Transverse colon (tissue), 4 donors: Measurements from ENCODE around the gene SIPA1L3. TPM values are rescaled to one million over a fixed set of nuclear protein-coding genes. Genes with fewer than 3 reads are reported as not detected.

Experiments used
- DNase-seq: peaks from one replicate; pipeline ENCODE4 v3.0.0-alpha.2; 2019
- H3K27ac ChIP-seq, 4 donors: fragments of 200-600 bp; sonication (generic); 2 replicates each; pipeline ENCODE4 v1.5.1; 2016 to 2018; ENCODE audit warnings: inconsistent platforms in 4 of 4
- H3K27me3 ChIP-seq: fragments of 200-600 bp; sonication (generic); 2 replicates; pipeline ENCODE4 v1.5.1; 2017; ENCODE audit warnings: inconsistent platforms
- H3K36me3 ChIP-seq, 4 donors: fragments of 200-600 bp; sonication (generic); 2 replicates each; pipeline ENCODE4 v1.5.1; 2017 to 2019; ENCODE audit warnings: inconsistent platforms in 4 of 4
- H3K4me1 ChIP-seq, 4 donors: fragments of 200-600 bp; sonication (generic); 2 replicates each; pipeline ENCODE4 v1.5.1; 2017 to 2020; ENCODE audit warnings: inconsistent platforms in 4 of 4
- H3K4me3 ChIP-seq, 4 donors: fragments of 200-600 bp; sonication (generic); 1 replicate in 1 of 4; 2 replicates in 3 of 4; pipeline versions ENCODE4 v1.5.1 to v1.6.1; 2017 to 2019; ENCODE audit warnings: inconsistent platforms in 4 of 4
- H3K9me3 ChIP-seq, 2 donors: fragments of 200-600 bp; sonication (generic); 2 replicates each; pipeline ENCODE4 v1.5.1; 2017 to 2019; ENCODE audit warnings: inconsistent platforms in 2 of 2
- EP300 ChIP-seq: sonication (generic); formaldehyde crosslinking; IDR thresholded peaks from one replicate; pipeline ENCODE4 v1.6.1; 2017; ENCODE audit warnings: antibody characterized with exemption, low read depth
- POLR2A ChIP-seq: fragments of 450-650 bp; IDR thresholded peaks from one replicate; pipeline ENCODE4 v1.6.1; 2016; ENCODE audit warnings: antibody characterized with exemption, mild to moderate bottlenecking, moderate library complexity
- POLR2AphosphoS5 ChIP-seq, 3 donors: sonication (generic); formaldehyde crosslinking; IDR thresholded peaks; one replicate each; pipeline ENCODE4 v1.6.1; 2016; ENCODE audit warnings: antibody characterized with exemption in 3 of 3
- WGBS, 2 donors: methylation state at CpG; one replicate each; pipeline ENCODE4 v1.1.5; 2018; ENCODE audit warnings: low coverage in 1 of 2; 5-methylcytosine and 5-hydroxymethylcytosine counted together
- in situ Hi-C, 4 donors: fragments of 200-750 bp; cut with MboI; loops; one replicate each; pipeline versions ENCODE4 v1.15.0 to v1.15.1; 2017; ENCODE audit warnings: low sequenced_read_pairs in 3 of 4, low pct_ligation_motif_present in 1 of 4, low pct_unique_long_range_greater_than_20kb in 1 of 4
- intact Hi-C: fragments of 100-400 bp; cut with DNase I; formaldehyde crosslinking; loops from one replicate; pipeline ENCODE4 v1.15.1; 2023; ENCODE audit warnings: low total_unique reads
- total RNA-seq, 4 donors: library from RNA; depleted of rRNA; stranded (reverse); fragments of >200 nt; gene quantifications; one replicate each; pipeline ENCODE4 v1.1.0, GENCODE V29; 2016
- TF ChIP-seq, protein P1 (sequence below), 5 experiments: fragments of 200-600 bp in 3 of 5; fragments of 450-650 bp in 2 of 5; sonication (generic) in 3 of 5; IDR thresholded peaks; 1 replicate in 2 of 5; 2 replicates in 3 of 5; pipeline ENCODE4 v1.5.1; 2016 to 2017; ENCODE audit warnings: antibody characterized with exemption in 5 of 5, inconsistent platforms in 3 of 5, mild to moderate bottlenecking in 2 of 5, moderate library complexity in 1 of 5

Gene SIPA1L3
- total RNA-seq, 4 donors from 2014 or later: 191 to 284 (median 231) TPM

- Histone ChIP-seq H3K27ac (no peak overlapping the region), H3K4me3 (no peak overlapping the region), H3K9me3 (no peaks in the 10 kb centered on the region), H3K36me3 (no peaks in the 10 kb centered on the region), H3K4me1 (peaks cover 6% of the 10 kb centered on the region in 4 donors), H3K27me3 (peaks cover 48% of the 10 kb centered on the region)
- WGBS, 2 donors: 24% methylated on average over 7 of the region's 7 CpGs; no CpG with 5 or more reads in 1 of the 2 donors
- intact Hi-C loops: no loop called here
- no peak for TF ChIP-seq POLR2AphosphoS5 (IDR thresholded peaks at IDR 0.05)
- TF ChIP-seq, protein P1, sequence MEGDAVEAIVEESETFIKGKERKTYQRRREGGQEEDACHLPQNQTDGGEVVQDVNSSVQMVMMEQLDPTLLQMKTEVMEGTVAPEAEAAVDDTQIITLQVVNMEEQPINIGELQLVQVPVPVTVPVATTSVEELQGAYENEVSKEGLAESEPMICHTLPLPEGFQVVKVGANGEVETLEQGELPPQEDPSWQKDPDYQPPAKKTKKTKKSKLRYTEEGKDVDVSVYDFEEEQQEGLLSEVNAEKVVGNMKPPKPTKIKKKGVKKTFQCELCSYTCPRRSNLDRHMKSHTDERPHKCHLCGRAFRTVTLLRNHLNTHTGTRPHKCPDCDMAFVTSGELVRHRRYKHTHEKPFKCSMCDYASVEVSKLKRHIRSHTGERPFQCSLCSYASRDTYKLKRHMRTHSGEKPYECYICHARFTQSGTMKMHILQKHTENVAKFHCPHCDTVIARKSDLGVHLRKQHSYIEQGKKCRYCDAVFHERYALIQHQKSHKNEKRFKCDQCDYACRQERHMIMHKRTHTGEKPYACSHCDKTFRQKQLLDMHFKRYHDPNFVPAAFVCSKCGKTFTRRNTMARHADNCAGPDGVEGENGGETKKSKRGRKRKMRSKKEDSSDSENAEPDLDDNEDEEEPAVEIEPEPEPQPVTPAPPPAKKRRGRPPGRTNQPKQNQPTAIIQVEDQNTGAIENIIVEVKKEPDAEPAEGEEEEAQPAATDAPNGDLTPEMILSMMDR (IDR thresholded peaks at IDR 0.05): peak; percentile 77 to 88 (median 82)
- in situ Hi-C loops: loop anchor here in 1 of 4 donors (25.0 kb wide), 1 partner anchor 346 kb away; no protein-coding TSS in a partner anchor
- DNase-seq: peak; percentile 88
Measured at GRCh38 chr19:38233740-38234251, 326.8 kb downstream of the SIPA1L3 start.

- Histone ChIP-seq H3K27me3 (peaks cover 40% of the 10 kb centered on the region), H3K36me3 (no peaks in the 10 kb centered on the region), H3K4me1 (no peaks in the 10 kb centered on the region), H3K4me3 (no peak overlapping the region), H3K9me3 (no peaks in the 10 kb centered on the region), H3K27ac (no peak overlapping the region)
- TF ChIP-seq POLR2A: no peak
- TF ChIP-seq POLR2AphosphoS5 (IDR thresholded peaks at IDR 0.05): no peak
- TF ChIP-seq, protein P1 (IDR thresholded peaks at IDR 0.05): no peak
- TF ChIP-seq EP300: no peak
- intact Hi-C loops (no loop called here), in situ Hi-C loops (loop anchor here in 1 of 4 donors (25.0 kb wide), 1 partner anchor 347 kb away; no protein-coding TSS in a partner anchor)
- DNase-seq: no peak
- 79 to 95% methylated on average over 2 to 4 of the region's 4 CpGs for WGBS, 2 donors
Measured at GRCh38 chr19:38234615-38235014, 327.6 kb downstream of the SIPA1L3 start.

DNA sequence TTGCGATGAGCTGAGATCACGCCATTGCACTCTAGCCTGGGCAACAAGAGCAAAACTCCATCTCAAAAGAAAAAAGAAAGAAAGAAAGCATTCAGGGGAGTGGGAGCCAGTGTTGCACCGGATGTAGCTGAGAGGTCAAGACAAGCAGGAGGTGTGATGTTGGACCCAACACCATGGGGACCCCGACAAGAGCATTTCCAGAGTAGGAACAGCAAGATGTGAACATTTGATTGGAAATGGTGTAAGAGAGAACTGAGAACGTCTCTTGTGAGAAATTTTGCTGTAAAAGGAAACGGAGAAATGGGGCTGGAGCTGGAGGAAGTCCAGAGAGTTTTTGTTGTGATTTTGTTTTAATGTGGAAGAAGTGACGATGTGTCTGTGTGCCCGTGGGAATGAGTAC lies 332.8 kb downstream of the SIPA1L3 start:
- Histone ChIP-seq H3K36me3 (no peaks in the 10 kb centered on the region), H3K27ac (no peak overlapping the region), H3K9me3 (no peaks in the 10 kb centered on the region), H3K27me3 (peaks cover 4% of the 10 kb centered on the region), H3K4me1 (peaks cover under 1 to 15% (median 4%) of the 10 kb centered on the region in 4 donors), H3K4me3 (no peak overlapping the region)
- no peak for TF ChIP-seq POLR2A
- no peak for DNase-seq
- WGBS, 2 donors: 59 to 63% methylated on average over 7 to 8 of the region's 8 CpGs
- intact Hi-C loops (no loop called here), in situ Hi-C loops (loop anchor here (5.0 to 25.0 kb wide), 3 partner anchors 85 to 353 kb away; no protein-coding TSS in a partner anchor)

GRCh38 chr19:38243279-38243673 lies 336.3 kb downstream of the SIPA1L3 start:
- Histone ChIP-seq H3K4me1 (peaks cover 7 to 43% (median 17%) of the 10 kb centered on the region in 4 donors), H3K9me3 (no peaks in the 10 kb centered on the region), H3K27ac (peak overlapping the region in 1 of 4 donors; percentile 21), H3K4me3 (peak overlapping the region in 3 of 4 donors; percentile 10 to 45 (median 25)), H3K27me3 (no peaks in the 10 kb centered on the region), H3K36me3 (no peaks in the 10 kb centered on the region)
- TF ChIP-seq POLR2AphosphoS5 (IDR thresholded peaks at IDR 0.05) (no peak), POLR2A (no peak), EP300 (no peak)
- TF ChIP-seq, protein P1 (IDR thresholded peaks at IDR 0.05): no peak
- in situ Hi-C loops (loop anchor here (5.0 to 25.0 kb wide), 3 partner anchors 82 to 356 kb away; no protein-coding TSS in a partner anchor), intact Hi-C loops (loop anchor here (2.0 kb wide), 1 partner anchor 90 kb away; no protein-coding TSS in a partner anchor)
- WGBS, 2 donors: 51 to 58% methylated on average over 11 to 15 of the region's 15 CpGs
- no peak for DNase-seq
